ENCODE measurements around the gene CDK4. TPM values are rescaled to one million over a fixed set of nuclear protein-coding genes. Genes with fewer than 3 reads are reported as not detected.

The CDK4 gene
- total and polyA plus RNA-seq, 2 of the 4 experiments (the other 2 are of a cell fraction) = 261 to 297 TPM

GRCh38 chr12:57783861-57784260, 31.8 kb upstream of the CDK4 start:
- Histone ChIP-seq H2AFZ (replicated peaks; ENCODE audit: low read length, poor library complexity) (no peak overlapping the region), H4K5ac (ENCODE audit: low read depth, low read length) (no peak overlapping the region), H2BK15ac (ENCODE audit: low read depth, low read length) (no peak overlapping the region), H4K8ac (ENCODE audit: low read depth in 2 of 2, low read length in 2 of 2) (no peak overlapping the region), H3K14ac (replicated peaks; ENCODE audit: low read depth, low read length) (no peak overlapping the region), H2AK9ac (replicated peaks; ENCODE audit: low read depth, low read length, poor library complexity) (no peak overlapping the region), H3K27ac (ENCODE audit: insufficient read depth, low read length) (no peak overlapping the region), H3K4me2 (ENCODE audit: low read depth, low read length) (no peak overlapping the region; the same call in 1 of the 2 replicates), H3K23ac (ENCODE audit: low read depth, low read length) (no peak overlapping the region), H3K36me3 (ENCODE audit: control insufficient read depth, insufficient read depth, low read length) (peaks cover 14% of the 10 kb centered on the region), H2BK20ac (ENCODE audit: low read depth, low read length) (no peak overlapping the region), H4K91ac (ENCODE audit: insufficient read depth, low read depth, low read length) (no peak overlapping the region), H3K9me3 (ENCODE audit: control insufficient read depth, insufficient read depth, low read length) (no peaks in the 10 kb centered on the region), H3K4ac (ENCODE audit: low read depth, low read length) (no peak overlapping the region), H3K9ac (ENCODE audit: low read depth, low read length) (no peak overlapping the region), H4K20me1 (ENCODE audit: insufficient read depth, low read length) (no peaks in the 10 kb centered on the region), H3K27me3 (ENCODE audit: control insufficient read depth, insufficient read depth, low read length) (no peaks in the 10 kb centered on the region), H3K4me3 (ENCODE audit: insufficient read depth, low read depth, low read length) (no peak overlapping the region), H3K56ac (ENCODE audit: extremely low read depth, insufficient read depth, low read length) (no peak overlapping the region), H2AK5ac (ENCODE audit: low read depth, low read length) (no peak overlapping the region), H3K18ac (ENCODE audit: low read depth, low read length) (no peak overlapping the region), H3K4me1 (ENCODE audit: control insufficient read depth, insufficient read depth, low read length) (0 out of 2 replicates have a peak, but pooled peaks cover 2% of the 10 kb centered on the region), H2BK5ac (ENCODE audit: low read depth, low read length, poor library complexity, severe bottlenecking) (no peak overlapping the region), H2BK120ac (ENCODE audit: low read depth, low read length) (no peak overlapping the region), H3K79me1 (ENCODE audit: low read depth in 1 of 2, low read length in 2 of 2) (peaks cover 14 to 24% of the 10 kb centered on the region in 2 experiments; a peak in 3 of 4 replicates), H3K9me1 (ENCODE audit: insufficient read depth, low read length) (no peaks in the 10 kb centered on the region)
- dilution Hi-C loops (cut with HindIII; ENCODE audit: low sequenced_read_pairs, unreplicated experiment) (no loop called here), in situ Hi-C loops (cut with MboI; ENCODE audit: low sequenced_read_pairs) (no loop called here), intact Hi-C loops (cut with micrococcal nuclease) (no loop called here)
- no CpG with 5 or more reads among the region's 11 CpGs for WGBS, 2 experiments (ENCODE audit: extremely low coverage in 2 of 2, insufficient read length in 1 of 2)
- ATAC-seq (ENCODE audit: low read depth) (no peak), DNase-seq (no peak)
- no TSS peak for BruUV-seq (replicated peaks)
- ChIA-PET POLR2A (ENCODE audit: unreplicated experiment) (no interaction called here), CTCF (no interaction called here)
- TF ChIP-seq BHLHE40 (IDR thresholded peaks at IDR 0.05; ENCODE audit: low read depth, low read length) (no peak), POLR2A (IDR thresholded peaks at IDR 0.05; ENCODE audit: low read depth, low read length) (no peak), CHD1 (IDR thresholded peaks at IDR 0.05; ENCODE audit: low read depth, low read length) (no peak), FOS (IDR thresholded peaks at IDR 0.05; ENCODE audit: low read depth, low read length) (no peak), MXI1 (IDR thresholded peaks at IDR 0.05; ENCODE audit: borderline replicate concordance, low read depth, low read length) (no peak), USF2 (IDR thresholded peaks at IDR 0.05; ENCODE audit: low read depth, low read length) (no peak), RFX5 (IDR thresholded peaks at IDR 0.05; ENCODE audit: low read depth, low read length) (no peak), ELK1 (IDR thresholded peaks at IDR 0.05; ENCODE audit: borderline replicate concordance, low read depth, low read length) (no peak), SMC3 (IDR thresholded peaks at IDR 0.05; ENCODE audit: low read depth, low read length) (no peak), NFE2L2 (IDR thresholded peaks at IDR 0.05; ENCODE audit: low read depth, low read length) (no peak), RCOR1 (IDR thresholded peaks at IDR 0.05; ENCODE audit: insufficient replicate concordance, low read length) (no peak), MAZ (IDR thresholded peaks at IDR 0.05; ENCODE audit: borderline replicate concordance, low read depth, low read length) (no peak), RAD21 (IDR thresholded peaks at IDR 0.05; ENCODE audit: low read length) (no peak), CEBPB (IDR thresholded peaks at IDR 0.05; ENCODE audit: low read depth, low read length) (no peak), MAFK (IDR thresholded peaks at IDR 0.05; ENCODE audit: low read depth, low read length) (no peak), CTCF (conservative IDR thresholded peaks at IDR 0.05; ENCODE audit: low read depth, low read length) (no peak)

All from IMR-90 (cell line).